ENCODE data around the gene PCDHB15.
"Not testable (repeated sequence)": the region's sequence is repeated elsewhere in the genome, so short reads cannot be mapped to it uniquely, and the experiment has no call there.

Gene PCDHB15

GRCh38 chr5:141245250-141245717 is at the start of gene PCDHB15:
TSS of gene PCDHB15 (plus strand) at chr5:141245395. CDS start at chr5:141245579, 184 bp downstream.
- FAIRE-seq = no peak

- FAIRE-seq = no peak
Observed at GRCh38 chr5:141196363-141196762, 48.8 kb upstream of the PCDHB15 start.

DNA sequence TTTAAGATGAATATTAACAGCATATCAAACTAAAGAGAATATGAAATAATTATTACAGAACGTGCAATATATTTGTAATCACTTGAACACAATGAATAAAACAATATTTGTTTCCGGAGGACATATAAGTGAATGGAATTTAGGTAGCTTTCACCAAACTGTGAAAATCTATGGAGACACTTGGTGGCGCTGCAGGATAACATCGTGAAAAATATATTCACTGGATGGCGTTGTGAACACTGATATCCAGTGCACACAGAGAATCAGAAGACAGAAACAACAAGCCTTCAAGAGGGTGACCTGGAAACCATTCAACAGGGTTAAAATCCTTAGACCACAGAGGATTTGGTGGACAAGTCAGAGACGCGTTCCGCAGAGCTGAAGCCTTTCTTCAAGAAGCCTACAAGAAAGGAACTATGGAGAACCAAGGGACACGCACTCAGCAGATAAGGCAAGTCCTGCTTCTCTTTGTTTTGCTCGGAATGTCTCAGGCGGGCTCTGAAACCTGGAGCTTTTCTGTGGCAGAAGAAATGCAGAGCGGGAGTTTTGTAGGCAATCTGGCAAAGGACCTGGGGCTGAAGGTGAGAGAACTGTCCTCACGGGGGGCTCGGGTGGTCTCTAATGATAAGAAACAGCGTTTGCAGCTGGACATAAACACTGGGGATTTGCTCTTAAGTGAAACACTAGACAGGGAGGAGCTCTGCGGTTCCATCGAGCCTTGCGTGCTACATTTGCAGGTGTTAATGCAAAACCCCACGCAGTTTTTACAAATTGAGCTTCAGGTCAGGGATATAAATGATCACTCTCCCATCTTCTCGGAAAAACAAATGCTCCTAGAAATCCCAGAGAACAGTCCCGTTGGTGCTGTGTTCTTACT is 45.6 kb upstream of the PCDHB15 start, which contains the start of gene PCDHB11:
Gene PCDHB11 (plus strand): TSS at position 269 of the 877 bp plus-strand sequence. CDS start 148 bp downstream, at position 417.
- FAIRE-seq = no peak

DNA sequence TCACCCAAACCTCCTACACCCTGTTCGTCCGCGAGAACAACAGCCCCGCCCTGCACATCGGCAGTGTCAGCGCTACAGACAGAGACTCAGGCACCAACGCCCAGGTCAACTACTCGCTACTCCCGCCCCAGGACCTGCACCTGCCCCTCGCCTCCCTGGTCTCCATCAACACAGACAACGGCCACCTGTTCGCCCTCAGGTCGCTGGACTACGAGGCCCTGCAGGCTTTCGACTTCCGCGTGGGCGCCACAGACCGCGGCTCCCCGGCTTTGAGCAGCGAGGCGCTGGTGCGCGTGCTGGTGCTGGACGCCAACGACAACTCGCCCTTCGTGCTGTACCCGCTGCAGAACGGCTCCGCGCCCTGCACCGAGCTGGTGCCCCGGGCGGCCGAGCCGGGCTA is 44.1 kb upstream of the PCDHB15 start:
- not testable (repeated sequence) for FAIRE-seq

- FAIRE-seq = not testable (repeated sequence)
Observed at GRCh38 chr5:141201646-141202045, 43.5 kb upstream of the PCDHB15 start.

DNA sequence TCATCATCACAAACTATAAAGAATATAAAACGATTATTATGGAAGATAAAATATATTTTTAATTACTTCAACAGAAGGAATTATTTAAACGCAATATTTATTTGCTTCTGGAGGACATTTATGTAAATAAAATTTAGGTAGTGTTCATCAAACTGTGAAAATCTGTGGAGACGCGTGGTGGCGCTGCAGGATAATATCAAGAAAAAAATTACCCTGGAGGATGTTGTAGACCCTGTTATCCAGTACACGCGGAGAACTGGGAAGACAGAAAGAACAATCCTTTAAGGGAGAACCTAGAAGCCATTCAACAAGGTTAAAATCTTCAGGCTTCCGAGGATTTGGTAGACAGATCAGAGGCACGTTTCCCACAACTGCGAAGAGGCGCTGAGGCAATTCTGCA is 36.7 kb upstream of the PCDHB15 start, which contains the start of gene PCDHB12:
Gene PCDHB12 (plus strand): TSS at position 242 of the 400 bp plus-strand sequence. CDS start 189 bp downstream, outside the sequence.
- FAIRE-seq = no peak

GRCh38 chr5:141210281-141210680 is 34.9 kb upstream of the PCDHB15 start:
- not testable (repeated sequence) for FAIRE-seq

DNA sequence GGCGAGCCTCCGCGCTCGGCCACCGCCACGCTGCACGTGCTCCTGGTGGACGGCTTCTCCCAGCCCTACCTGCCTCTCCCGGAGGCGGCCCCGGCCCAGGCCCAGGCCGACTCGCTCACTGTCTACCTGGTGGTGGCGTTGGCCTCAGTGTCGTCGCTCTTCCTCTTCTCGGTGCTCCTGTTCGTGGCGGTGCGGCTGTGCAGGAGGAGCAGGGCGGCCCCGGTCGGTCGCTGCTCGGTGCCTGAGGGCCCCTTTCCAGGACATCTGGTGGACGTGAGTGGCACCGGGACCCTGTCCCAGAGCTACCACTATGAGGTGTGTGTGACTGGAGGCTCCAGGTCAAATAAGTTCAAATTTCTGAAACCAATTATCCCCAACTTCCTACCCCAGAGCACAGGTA is 34.3 kb upstream of the PCDHB15 start:
- not testable (repeated sequence) for FAIRE-seq

- FAIRE-seq = not testable (repeated sequence)
Observed at GRCh38 chr5:141213656-141214339, 31.4 kb upstream of the PCDHB15 start, which contains the start of gene PCDHB13. TSS of gene PCDHB13 (plus strand) at chr5:141213919. CDS start at chr5:141214124, 205 bp downstream.

DNA sequence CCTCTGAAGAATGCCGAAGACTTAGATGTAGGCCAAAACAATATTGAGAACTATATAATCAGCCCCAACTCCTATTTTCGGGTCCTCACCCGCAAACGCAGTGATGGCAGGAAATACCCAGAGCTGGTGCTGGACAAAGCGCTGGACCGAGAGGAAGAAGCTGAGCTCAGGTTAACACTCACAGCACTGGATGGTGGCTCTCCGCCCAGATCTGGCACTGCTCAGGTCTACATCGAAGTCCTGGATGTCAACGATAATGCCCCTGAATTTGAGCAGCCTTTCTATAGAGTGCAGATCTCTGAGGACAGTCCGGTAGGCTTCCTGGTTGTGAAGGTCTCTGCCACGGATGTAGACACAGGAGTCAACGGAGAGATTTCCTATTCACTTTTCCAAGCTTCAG is 30.6 kb upstream of the PCDHB15 start:
- not testable (repeated sequence) for FAIRE-seq

DNA sequence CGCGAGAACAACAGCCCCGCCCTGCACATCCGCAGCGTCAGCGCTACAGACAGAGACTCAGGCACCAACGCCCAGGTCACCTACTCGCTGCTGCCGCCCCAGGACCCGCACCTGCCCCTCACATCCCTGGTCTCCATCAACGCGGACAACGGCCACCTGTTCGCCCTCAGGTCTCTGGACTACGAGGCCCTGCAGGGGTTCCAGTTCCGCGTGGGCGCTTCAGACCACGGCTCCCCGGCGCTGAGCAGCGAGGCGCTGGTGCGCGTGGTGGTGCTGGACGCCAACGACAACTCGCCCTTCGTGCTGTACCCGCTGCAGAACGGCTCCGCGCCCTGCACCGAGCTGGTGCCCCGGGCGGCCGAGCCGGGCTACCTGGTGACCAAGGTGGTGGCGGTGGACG is 29.7 kb upstream of the PCDHB15 start:
- not testable (repeated sequence) for FAIRE-seq

DNA sequence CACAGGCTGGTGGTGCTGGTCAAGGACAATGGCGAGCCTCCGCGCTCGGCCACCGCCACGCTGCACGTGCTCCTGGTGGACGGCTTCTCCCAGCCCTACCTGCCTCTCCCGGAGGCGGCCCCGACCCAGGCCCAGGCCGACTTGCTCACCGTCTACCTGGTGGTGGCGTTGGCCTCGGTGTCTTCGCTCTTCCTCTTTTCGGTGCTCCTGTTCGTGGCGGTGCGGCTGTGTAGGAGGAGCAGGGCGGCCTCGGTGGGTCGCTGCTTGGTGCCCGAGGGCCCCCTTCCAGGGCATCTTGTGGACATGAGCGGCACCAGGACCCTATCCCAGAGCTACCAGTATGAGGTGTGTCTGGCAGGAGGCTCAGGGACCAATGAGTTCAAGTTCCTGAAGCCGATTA is 29.2 kb upstream of the PCDHB15 start:
- FAIRE-seq = not testable (repeated sequence)

- no peak for FAIRE-seq
Observed at GRCh38 chr5:141223112-141223783, 21.9 kb upstream of the PCDHB15 start, which contains the start of gene PCDHB14. TSS of gene PCDHB14 (plus strand) at chr5:141223343. CDS start at chr5:141223506, 163 bp downstream.

DNA sequence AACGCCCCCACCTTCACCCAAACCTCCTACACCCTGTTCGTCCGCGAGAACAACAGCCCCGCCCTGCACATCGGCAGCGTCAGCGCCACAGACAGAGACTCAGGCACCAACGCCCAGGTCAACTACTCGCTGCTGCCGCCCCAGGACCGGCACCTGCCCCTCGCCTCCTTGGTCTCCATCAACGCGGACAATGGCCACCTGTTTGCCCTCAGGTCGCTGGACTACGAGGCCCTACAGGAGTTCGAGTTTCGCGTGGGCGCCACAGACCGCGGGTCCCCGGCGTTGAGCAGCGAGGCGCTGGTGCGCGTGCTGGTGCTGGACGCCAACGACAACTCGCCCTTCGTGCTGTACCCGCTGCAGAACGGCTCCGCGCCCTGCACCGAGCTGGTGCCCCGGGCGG is 20.4 kb upstream of the PCDHB15 start:
- FAIRE-seq = not testable (repeated sequence)

GRCh38 chr5:141225421-141225820 is 19.8 kb upstream of the PCDHB15 start:
- FAIRE-seq = not testable (repeated sequence)

GRCh38 chr5:141234109-141234667 is 11.0 kb upstream of the PCDHB15 start:
- no peak for FAIRE-seq

- not testable (repeated sequence) for FAIRE-seq
Observed at GRCh38 chr5:141235922-141236321, 9.3 kb upstream of the PCDHB15 start.

DNA sequence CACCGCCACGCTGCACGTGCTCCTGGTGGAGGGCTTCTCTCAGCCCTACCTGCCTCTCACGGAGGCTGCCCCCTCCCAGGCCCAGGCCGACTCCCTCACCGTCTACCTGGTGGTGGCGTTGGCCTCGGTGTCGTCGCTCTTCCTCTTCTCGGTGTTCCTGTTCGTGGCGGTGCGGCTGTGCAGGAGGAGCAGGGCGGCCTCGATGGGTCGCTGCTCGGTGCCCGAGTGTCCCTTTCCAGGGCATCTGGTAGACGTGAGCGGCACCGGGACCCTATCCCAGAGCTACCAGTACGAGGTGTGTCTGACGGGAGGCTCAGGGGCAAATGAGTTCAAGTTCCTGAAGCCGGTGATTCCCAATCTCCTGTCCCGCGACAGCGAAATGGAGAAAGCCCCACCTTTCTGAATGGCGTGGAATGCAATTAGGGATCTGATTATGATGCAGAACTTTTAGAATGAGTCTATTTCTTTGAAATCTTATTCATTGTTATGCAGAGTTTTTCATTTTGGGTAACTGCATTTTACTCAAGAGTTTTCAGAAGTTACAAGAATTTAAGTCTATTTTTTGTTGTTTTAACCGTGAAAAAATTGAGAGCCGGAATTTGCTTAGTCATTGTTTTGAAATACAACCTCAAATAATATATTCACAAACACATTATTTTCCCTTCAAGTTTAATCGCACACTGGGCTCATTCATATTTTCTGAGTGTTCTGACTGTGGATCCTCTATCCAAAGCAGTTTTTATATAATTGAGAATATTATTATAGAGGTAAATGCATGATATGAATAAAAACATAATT is 8.5 kb upstream of the PCDHB15 start:
- no peak for FAIRE-seq

GRCh38 chr5:141241496-141241895 is 3.7 kb upstream of the PCDHB15 start:
- FAIRE-seq = no peak

- not testable (repeated sequence) for FAIRE-seq
Observed at GRCh38 chr5:141246971-141247370, 1.8 kb downstream of the PCDHB15 start.

DNA sequence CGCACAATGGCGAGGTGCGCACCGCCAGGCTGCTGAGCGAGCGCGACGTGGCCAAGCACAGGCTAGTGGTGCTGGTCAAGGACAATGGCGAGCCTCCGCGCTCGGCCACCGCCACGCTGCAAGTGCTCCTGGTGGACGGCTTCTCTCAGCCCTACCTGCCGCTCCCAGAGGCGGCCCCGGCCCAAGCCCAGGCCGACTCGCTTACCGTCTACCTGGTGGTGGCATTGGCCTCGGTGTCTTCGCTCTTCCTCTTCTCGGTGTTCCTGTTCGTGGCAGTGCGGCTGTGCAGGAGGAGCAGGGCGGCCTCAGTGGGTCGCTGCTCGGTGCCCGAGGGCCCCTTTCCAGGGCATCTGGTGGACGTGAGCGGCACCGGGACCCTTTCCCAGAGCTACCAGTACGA is 2.2 kb downstream of the PCDHB15 start:
- FAIRE-seq = not testable (repeated sequence)

Measured in colon (tissue), 2 donors.